ENCODE results near the gene TECR. TPM values are rescaled to one million over a fixed set of nuclear protein-coding genes. Genes with fewer than 3 reads are reported as not detected.

Gene TECR
- total RNA-seq, 1 experiment from 2014 or later, result 164 TPM

GRCh38 chr19:14561847-14562351 lies 32.5 kb downstream of the TECR start:
- Histone ChIP-seq H2AFZ (ENCODE audit: low read length) (no peak overlapping the region), H3K4me1 (ENCODE audit: insufficient read depth, low read length) (no peaks in the 10 kb centered on the region; the same call in 1 of the 2 replicates), H4K91ac (ENCODE audit: insufficient read length, low read depth, low read length) (no peak overlapping the region), H3K9me3 (ENCODE audit: control insufficient read depth, low read depth, low read length) (no peaks in the 10 kb centered on the region), H3K27ac (ENCODE audit: insufficient read length, low read depth, low read length) (no peak overlapping the region), H2BK20ac (ENCODE audit: low read depth, low read length, poor library complexity, severe bottlenecking) (no peak overlapping the region), H2AK5ac (ENCODE audit: insufficient read length, low read length) (no peak overlapping the region), H4K20me1 (ENCODE audit: control insufficient read depth, insufficient read depth, insufficient read length) (no peaks in the 10 kb centered on the region), H4K8ac (replicated peaks; ENCODE audit: insufficient read length, low read depth, low read length) (no peak overlapping the region), H3K4me2 (ENCODE audit: insufficient read depth, insufficient read length, low read length) (no peak overlapping the region), H2BK120ac (ENCODE audit: low read depth, low read length, poor library complexity, severe bottlenecking) (no peak overlapping the region), H3T11ph (ENCODE audit: low read length) (no peak overlapping the region), H3K23me2 (ENCODE audit: insufficient read length, low read depth, low read length, poor library complexity, severe bottlenecking) (no peaks in the 10 kb centered on the region), H3K14ac (ENCODE audit: insufficient read depth, low read length) (no peak overlapping the region), H2BK5ac (ENCODE audit: insufficient read length, low read length) (no peak overlapping the region), H4K5ac (ENCODE audit: insufficient read length, low read depth, low read length) (no peak overlapping the region), H3K79me1 (ENCODE audit: insufficient read depth, low read depth, low read length, poor library complexity, severe bottlenecking) (peaks cover 9% of the 10 kb centered on the region), H3K79me2 (ENCODE audit: insufficient read depth, low read length) (peaks cover 1% of the 10 kb centered on the region; the same call in 1 of the 2 replicates), H2BK15ac (ENCODE audit: low read depth, low read length) (no peak overlapping the region), H3K27me3 (ENCODE audit: insufficient read depth, low read length) (no peaks in the 10 kb centered on the region), H3K9ac (ENCODE audit: extremely low read depth, insufficient read length, low read length) (no peak overlapping the region), H2BK12ac (ENCODE audit: insufficient read length, low read depth, low read length) (no peak overlapping the region), H3K23ac (ENCODE audit: insufficient read length, low read depth, low read length) (no peak overlapping the region), H3K18ac (ENCODE audit: insufficient read length, low read depth, low read length) (no peak overlapping the region), H3K4ac (ENCODE audit: low read depth, low read length) (no peak overlapping the region), H3K56ac (ENCODE audit: insufficient read length, low read depth, low read length) (no peak overlapping the region)
- WGBS (ENCODE audit: extremely low coverage, insufficient read length, low lambda C conversion rate), result no CpG with 5 or more reads among the region's 22 CpGs
- peaks cover 2 to 7% (median 3%) of the 10 kb centered on the region in 3 experiments; a peak in 5 of 7 replicates for H3K36me3 Mint-ChIP-seq (ENCODE audit: insufficient read depth in 1 of 3, low read depth in 3 of 3)
- H3K27me3 Mint-ChIP-seq (ENCODE audit: low read depth), result no peaks in the 10 kb centered on the region
- H3K9me3 Mint-ChIP-seq, result no peaks in the 10 kb centered on the region
- TF ChIP-seq CTCF (conservative IDR thresholded peaks at IDR 0.05), result no peak
- H3K27ac Mint-ChIP-seq, result peak overlapping the region; percentile 78 to 93 (median 88); a peak in 4 of 7 replicates
- no peak overlapping the region; a peak in 1 of 5 replicates for H3K4me3 Mint-ChIP-seq
- peak; percentile 48 for DNase-seq
- H3K4me1 Mint-ChIP-seq, result peaks cover 29 to 44% of the 10 kb centered on the region in 2 experiments

All from H9 (cell line).